HepG2 (cell line): ENCODE data around the gene WDR6. TPM values are rescaled to one million over a fixed set of nuclear protein-coding genes. Genes with fewer than 3 reads are reported as not detected.

Experiments used
- HNF1A ChIP-seq, 2 experiments: sonication (generic) in 1 of 2; formaldehyde crosslinking in 1 of 2; IDR thresholded peaks; 2 replicates each; pipeline versions ENCODE4 v1.4.0 to v1.6.1; 2016 to 2020; ENCODE audit warnings: borderline replicate concordance in 1 of 2, low read depth in 1 of 2, mild to moderate bottlenecking in 1 of 2, missing genetic modification reagents in 1 of 2
- IRF9 ChIP-seq: sonication (generic); formaldehyde crosslinking; IDR thresholded peaks from 2 replicates; pipeline ENCODE4 v1.8.0; 2022; ENCODE audit warnings: missing genetic modification reagents, mild to moderate bottlenecking, borderline replicate concordance
- JUN ChIP-seq: sonication (generic); formaldehyde crosslinking; IDR thresholded peaks from 2 replicates; pipeline ENCODE4 v1.4.0; 2020; ENCODE audit warnings: mild to moderate bottlenecking, missing genetic modification reagents
- MAFG ChIP-seq: sonication (generic); formaldehyde crosslinking; IDR thresholded peaks from 2 replicates; pipeline ENCODE4 v1.5.1; 2020; ENCODE audit warnings: mild to moderate bottlenecking, missing genetic modification reagents
- MLLT10 ChIP-seq: sonication (generic); formaldehyde crosslinking; IDR thresholded peaks from 2 replicates; pipeline ENCODE4 v1.4.0; 2020; ENCODE audit warnings: missing genetic modification reagents
- MTA1 ChIP-seq: sonication (generic); formaldehyde crosslinking; IDR thresholded peaks from 2 replicates; pipeline ENCODE4 v1.4.0; 2020; ENCODE audit warnings: missing genetic modification reagents, mild to moderate bottlenecking, borderline replicate concordance
- PAF1 ChIP-seq: IDR thresholded peaks from 2 replicates; pipeline ENCODE4 v1.6.1; 2016; ENCODE audit warnings: missing genetic modification reagents, missing compliant biosample characterization
- PRDM4 ChIP-seq: sonication (generic); formaldehyde crosslinking; IDR thresholded peaks from 2 replicates; pipeline ENCODE4 v1.9.0; 2021; ENCODE audit warnings: missing genetic modification reagents, borderline replicate concordance
- ZNF276 ChIP-seq: sonication (generic); formaldehyde crosslinking; IDR thresholded peaks from 2 replicates; pipeline ENCODE4 v1.4.0; 2020; ENCODE audit warnings: mild to moderate bottlenecking, low read depth, missing genetic modification reagents
- ZNF609 ChIP-seq: sonication (generic); formaldehyde crosslinking; IDR thresholded peaks from 2 replicates; pipeline ENCODE4 v1.4.0; 2020; ENCODE audit warnings: mild to moderate bottlenecking, missing genetic modification reagents, borderline replicate concordance
- polyA plus RNA-seq, 8 experiments: library from polyadenylated mRNA; depleted of rRNA in 3 of 8; stranded (reverse) in 7 of 8; unstranded in 1 of 8; fragments of >200 nt; fragmentation: Illumina TruSeq in 4 of 8; extraction: Trizol in 4 of 8; gene quantifications; 2 replicates each; pipeline versions ENCODE4 v1.2.1 to v1.2.3, GENCODE V29; 2011 to 2016; ENCODE audit warnings: low read depth in 4 of 8, missing spikeins in 1 of 8, mixed read lengths in 1 of 8; ENCODE audit not compliant: insufficient read depth in 1 of 8
- total RNA-seq, 5 experiments: library from RNA; depleted of rRNA; stranded (reverse); fragments of >200 nt; fragmentation: Illumina TruSeq; extraction: Trizol; gene quantifications; 2 replicates each; pipeline ENCODE4 v1.2.3, GENCODE V29; 2016; ENCODE audit warnings: low read depth in 1 of 5

Gene WDR6
- total and polyA plus RNA-seq, 2 of the 13 experiments (the other 11 are each of a cell fraction or from before 2014, with no cell fraction given), result 73.4 to 139 TPM

GRCh38 chr3:49021813-49022687 is 14.9 kb downstream of the WDR6 start, which contains the start of gene NDUFAF3 (continued):
- TF ChIP-seq ZNF609 (CRISPR knock-in tag) (no peak), JUN (CRISPR knock-in tag) (no peak), ZNF276 (CRISPR knock-in tag) (peak; percentile 72; the same call in 1 of the 2 replicates), HNF1A (IDR thresholded peaks at IDR 0.05; ENCODE audit: low read depth) (no peak), HNF1A (CRISPR knock-in tag; IDR thresholded peaks at IDR 0.05; ENCODE audit: borderline replicate concordance) (0 out of 2 replicates have a peak, but pooled peaks have one; percentile 44), PAF1 (CRISPR knock-in tag) (no peak), MLLT10 (CRISPR knock-in tag) (peak; percentile 30; the same call in 1 of the 2 replicates), MTA1 (CRISPR knock-in tag) (peak; percentile 57; the same call in 1 of the 2 replicates), MAFG (no peak), IRF9 (CRISPR knock-in tag) (no peak; the same call in 1 of the 2 replicates), PRDM4 (CRISPR knock-in tag) (no peak)
